Muscle of back (tissue), 11 donors: Measurements from ENCODE around the gene ITGA3. TPM values are rescaled to one million over a fixed set of nuclear protein-coding genes. Genes with fewer than 3 reads are reported as not detected.
A peak's percentile ranks its signal among the peaks of the same experiment; 100 is the strongest.

ENCODE experiments used
- DNase-seq, 3 donors: peaks; one replicate each; pipeline versions ENCODE4 v3.0.0 to v3.0.0-alpha.2; 2013
- polyA plus RNA-seq, 10 donors: library from polyadenylated mRNA; unstranded; fragments of 120-200 nt; gene quantifications; one replicate each; pipeline ENCODE4 v1.2.1, GENCODE V29; 2013; ENCODE audit not compliant: insufficient read length in 10 of 10

ITGA3 gene
- polyA plus RNA-seq, 10 donors, result 17.1 to 35.8 (median 23.9) TPM

DNA sequence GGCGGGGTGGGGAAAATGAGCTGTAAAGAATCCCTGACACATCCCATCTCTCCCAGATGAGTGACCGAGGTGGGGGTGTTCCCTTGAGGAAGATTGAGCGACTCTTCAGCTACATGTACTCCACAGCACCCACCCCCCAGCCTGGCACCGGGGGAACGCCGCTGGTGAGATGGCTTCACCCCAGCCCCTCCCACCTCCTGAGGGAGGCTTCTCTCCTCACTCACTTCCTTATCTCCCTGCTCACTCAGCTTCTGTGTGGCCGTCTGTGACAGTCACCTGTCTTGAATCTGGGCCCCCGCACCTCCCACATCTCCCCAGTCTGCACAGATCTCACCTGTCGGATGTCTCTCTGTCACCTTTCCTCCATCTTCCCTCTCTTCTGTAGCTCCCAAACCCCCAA is 52.6 kb downstream of the ITGA3 start:
- no peak for DNase-seq

GRCh38 chr17:50109207-50109606 is 53.3 kb downstream of the ITGA3 start:
- no peak for DNase-seq

DNA sequence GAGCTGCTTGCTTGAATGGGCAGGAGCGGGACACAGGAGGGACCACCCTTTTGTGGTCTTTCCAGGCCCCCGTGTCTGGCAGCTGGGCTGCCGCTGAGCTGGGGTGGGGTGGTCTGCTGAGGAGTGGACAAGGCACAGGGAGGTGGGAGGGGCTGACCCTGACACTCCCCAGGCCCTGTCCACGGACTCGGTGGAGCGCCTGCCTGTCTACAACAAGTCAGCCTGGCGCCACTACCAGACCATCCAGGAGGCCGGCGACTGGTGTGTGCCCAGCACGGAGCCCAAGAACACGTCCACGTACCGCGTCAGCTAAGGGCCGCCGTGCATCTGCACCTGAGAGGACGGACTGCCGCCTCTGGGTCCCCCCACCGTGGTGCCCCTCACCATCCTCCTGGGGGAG is 53.9 kb downstream of the ITGA3 start:
- DNase-seq, result no peak

- no peak for DNase-seq
These were observed 54.9 kb downstream of the ITGA3 start for GRCh38 chr17:50110591-50111349.

DNA sequence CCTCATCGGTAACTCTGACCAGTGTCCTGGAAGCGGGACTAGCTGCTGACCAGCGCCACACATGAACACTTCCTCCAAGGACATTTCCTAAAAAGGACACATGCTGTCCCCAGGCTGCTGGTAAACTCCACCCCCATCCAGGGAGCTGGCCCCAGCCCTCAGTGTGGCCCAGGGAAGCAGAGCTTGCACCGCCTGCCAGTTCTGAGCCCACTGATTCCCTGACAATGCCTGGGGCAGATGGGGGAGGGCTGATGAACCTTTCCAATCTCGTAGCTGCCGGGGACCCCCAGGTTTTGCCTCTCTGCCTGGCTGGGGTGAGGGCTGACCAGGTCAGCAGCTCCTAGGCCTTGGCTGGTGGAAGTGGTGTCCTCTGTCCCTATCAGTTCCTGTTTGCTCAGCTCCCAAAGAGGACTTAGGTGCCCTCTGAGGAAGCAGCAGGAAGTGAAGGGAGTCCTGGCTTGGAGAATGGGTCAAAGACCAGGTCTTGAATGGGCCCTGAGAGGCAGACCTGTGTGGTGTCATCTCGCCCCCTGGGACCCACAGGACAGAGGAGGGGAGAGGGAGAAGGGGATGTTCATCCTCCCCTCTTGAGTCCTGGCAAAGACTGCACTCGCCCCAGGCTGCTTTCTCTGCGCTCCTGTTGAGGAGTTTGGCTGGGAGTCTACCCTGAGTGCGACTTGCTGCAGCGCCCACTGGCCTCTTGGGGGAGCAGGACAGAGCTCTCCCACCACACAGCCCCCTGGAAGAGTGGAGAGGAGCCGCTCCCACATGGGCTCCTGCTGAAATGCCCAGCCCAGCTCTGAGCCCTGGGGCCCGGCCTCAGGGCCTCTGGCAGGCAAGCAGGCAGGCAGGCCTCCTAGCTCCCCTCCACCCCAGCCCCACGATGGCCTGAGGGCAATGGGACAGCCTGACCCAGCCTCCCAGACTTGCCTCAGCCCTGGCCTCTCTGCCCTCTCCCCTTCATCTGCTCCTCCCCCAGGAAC is 56.1 kb downstream of the ITGA3 start:
- DNase-seq, result peak in 2 of 3 donors; percentile 44 to 65

DNA sequence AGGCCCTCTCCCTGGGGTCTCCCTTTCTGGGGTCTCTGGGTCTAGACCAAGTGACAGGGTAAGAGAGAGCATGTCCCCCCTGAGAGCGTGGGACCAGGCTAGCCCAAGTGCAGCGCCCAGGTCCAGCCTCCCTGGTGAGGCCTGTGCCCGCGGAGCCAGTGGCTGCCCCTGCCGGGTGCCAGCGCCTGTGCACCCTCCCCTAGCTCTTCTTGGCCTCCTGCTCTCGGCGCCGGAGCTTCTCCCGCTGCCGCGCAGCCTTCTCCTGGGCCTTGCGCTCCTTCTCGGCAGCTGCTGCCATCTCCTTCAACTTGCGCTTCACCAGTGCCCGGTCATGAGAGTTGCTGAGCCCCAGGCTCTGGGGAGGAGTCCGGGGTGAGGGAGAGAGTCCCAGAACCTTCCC is 56.8 kb downstream of the ITGA3 start:
- no peak for DNase-seq

- no peak for DNase-seq
These were observed 57.9 kb downstream of the ITGA3 start for GRCh38 chr17:50113624-50114320.

- DNase-seq, result no peak
These were observed 58.5 kb downstream of the ITGA3 start for GRCh38 chr17:50114401-50114800.

GRCh38 chr17:50114849-50115357 is 59.0 kb downstream of the ITGA3 start:
- peak in 2 of 3 donors; percentile 50 to 75 for DNase-seq

DNA sequence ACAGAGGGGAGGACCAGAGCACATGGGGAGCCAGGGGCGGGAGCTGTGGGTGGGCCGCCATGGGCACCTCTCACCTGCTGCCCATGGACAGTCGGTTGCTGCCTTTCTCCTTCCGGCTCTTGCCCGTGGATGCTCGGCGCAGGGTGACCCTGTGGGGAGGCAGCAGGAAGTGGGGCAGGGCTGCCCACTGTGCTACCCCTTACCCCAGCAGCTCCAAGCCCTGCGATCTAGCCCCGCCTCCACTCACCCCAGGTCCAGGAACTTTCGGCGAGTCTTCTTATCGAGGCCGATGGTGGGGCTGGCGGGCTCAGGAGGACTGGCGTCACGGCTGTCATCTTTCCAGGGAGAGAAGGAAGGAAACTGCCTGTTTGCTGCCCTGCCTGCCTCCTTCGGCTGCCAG is 59.8 kb downstream of the ITGA3 start:
- DNase-seq, result no peak

- DNase-seq, result peak in 2 of 3 donors; percentile 74 to 86
These were observed 61.5 kb downstream of the ITGA3 start for GRCh38 chr17:50117202-50118051.

DNA sequence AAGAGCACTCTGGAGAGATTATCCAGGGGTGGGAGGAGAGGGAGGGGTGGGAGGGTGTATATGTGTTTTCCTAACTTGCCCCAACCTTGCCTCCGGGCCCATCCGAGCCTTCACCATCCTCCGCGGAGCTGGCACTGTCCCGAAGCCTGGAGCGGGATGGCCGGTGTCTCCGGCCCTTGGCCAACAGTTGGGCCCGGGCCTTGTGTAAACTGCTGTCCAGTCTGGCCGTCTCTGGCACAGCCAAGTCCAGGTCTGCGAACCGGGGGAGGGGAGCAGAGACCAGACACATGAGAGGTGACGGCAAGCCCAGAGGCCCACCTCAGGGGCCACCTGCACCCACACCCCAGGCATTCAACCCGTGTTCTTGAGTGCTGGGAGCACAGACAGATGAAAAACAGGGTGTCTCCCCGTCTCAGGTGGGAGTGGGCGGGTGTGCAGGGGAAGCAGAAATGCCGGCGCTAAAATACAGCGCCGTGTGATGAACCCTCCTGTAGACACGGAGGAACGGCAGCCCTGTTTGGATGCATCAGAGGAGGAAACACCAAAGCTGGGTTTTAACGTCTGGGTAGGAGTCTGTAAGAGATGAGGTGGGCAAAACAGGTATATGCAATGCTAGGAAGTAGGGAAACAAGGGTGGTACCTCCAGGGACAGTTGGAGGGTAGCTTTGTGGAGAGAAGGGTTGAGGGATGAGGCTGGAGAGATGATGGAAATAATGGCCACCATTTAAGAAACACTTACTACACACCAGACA is 62.3 kb downstream of the ITGA3 start:
- no peak for DNase-seq

DNA sequence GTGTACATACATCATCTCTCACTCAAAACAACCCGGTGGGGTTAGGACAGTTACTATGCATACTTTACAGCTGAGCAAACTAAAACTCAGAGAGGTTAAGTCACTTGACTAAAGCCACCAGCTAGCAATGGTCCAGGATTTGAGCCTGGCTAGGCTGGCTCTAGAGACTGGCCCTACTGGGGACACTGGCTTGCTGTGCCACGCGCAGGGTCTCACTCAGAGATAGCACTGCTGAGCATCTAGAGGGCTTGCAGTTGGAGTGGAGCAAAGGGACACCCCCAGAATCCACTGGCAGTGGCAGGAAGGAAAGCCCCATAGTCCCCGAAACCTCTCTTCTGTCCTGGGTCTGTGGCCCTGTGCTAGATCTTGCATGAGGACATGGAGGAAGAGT is 62.9 kb downstream of the ITGA3 start:
- no peak for DNase-seq

DNA sequence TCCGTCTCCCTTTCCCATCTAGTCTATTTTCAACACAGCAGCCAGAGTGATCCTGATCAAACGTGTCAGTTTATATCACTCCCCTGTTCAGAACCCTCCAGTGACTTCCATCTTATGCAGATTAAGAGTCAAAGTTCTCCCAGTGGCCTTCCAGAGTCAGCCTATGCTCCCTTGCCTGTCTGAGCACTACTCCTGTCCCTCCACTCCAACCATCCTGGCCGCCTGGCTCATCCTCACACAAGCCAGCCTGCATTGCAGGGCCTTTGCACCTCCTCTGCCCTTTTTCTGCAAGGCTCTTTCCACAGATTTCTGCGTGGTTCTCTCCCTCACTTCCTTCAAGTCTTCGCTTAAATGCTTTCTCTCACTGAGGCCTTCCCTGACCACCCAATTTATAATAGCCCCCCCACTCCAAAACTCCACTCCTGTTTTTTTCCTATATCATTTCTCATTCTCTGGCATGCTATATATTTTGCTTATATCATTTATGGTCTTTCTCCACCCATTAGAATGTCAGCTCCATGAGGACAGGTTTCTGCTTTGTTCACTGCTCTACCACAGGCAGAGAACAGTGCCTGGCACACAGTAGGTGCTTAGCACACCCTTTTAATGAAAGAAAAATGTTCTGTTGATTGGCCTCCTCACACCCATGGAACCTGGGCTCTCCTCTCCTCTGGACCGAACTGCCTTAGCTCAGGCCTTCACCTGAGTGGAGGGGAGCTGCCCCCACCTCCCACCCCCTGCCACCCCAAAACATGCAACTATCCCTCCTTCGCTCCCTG is 64.8 kb downstream of the ITGA3 start:
- DNase-seq, result no peak

GRCh38 chr17:50122945-50123344 is 67.0 kb downstream of the ITGA3 start:
- no peak for DNase-seq

DNA sequence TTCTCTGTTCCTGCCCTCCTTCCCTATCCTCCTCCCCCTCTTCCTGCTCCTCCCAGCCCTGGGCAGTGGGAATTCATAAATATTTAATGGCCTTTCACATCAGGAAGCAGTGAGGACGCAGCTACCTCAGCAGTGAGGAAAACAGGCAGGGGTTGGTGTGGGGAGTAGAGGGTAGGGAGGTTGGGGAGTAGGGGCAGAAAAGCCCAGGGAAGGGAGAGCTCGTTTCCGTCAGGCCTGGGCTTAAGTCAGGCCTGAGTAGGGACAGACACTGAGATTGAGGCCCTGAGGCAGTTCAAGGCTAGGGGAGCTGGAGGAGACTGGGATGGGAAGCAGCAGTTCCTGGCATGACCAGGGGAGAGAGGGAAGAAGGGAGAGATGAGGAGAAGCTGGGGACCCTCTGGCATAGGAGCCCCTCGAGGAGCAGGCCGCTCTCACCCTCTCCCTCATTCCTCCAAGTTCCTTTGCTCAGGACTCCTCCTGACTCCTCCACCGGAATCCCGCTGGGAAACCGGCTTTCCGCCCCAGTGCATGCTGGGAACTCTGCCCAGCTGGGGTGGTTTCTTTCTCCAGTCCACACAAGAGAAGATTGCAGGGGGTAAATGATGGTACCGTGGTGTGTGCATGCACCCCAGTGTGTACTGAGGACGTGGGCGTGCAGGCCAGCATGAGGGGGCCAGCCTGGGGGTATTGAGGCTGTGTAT is 67.9 kb downstream of the ITGA3 start:
- DNase-seq, result peak in 1 of 3 donors; percentile 71

GRCh38 chr17:50125420-50125997 is 69.6 kb downstream of the ITGA3 start:
- no peak for DNase-seq

DNA sequence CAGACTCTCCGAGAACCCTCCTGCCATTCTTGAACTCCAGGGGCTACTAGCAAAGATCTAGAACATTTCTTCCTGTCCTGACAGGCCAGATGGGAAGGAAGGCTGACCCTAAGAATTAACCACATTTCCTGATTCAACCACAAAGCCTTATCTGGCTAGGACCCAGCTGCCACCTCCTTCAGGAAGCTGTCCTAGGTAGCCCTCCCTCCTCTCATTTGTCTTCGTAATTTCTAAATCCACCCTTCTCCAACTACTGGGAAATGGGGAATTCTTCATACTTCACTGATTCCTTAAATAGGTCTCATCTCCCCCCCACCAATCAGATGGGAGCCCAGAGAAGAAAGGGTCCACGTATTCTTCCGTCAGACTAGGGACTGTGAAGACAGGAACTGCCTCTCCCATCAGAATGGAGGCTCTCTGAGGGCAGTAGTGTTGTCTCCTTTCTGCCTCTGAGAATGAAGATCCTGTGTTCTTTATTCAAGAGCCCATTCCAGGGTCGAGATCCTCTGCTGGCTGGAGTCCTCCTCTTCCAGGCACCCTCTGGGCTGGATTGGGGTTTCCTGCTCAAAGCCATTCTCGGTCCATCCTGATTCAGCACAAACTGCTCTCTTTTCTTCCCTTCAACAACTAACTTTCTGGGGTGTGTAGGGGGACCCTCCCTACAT is 71.9 kb downstream of the ITGA3 start:
- no peak for DNase-seq
